GM12878 (cell line): ENCODE data around the gene ESPNL.

Experiments
- CREM ChIP-seq: IDR thresholded peaks from 2 replicates; pipeline ENCODE4 v1.6.1; 2014; ENCODE audit warnings: antibody characterized with exemption, low read depth
- EP300 ChIP-seq, 2 experiments: fragments of 150-350 bp in 1 of 2; IDR thresholded peaks; 2 replicates each; pipeline ENCODE4 v1.6.1; 2011 to 2012; ENCODE audit warnings: low read depth in 2 of 2, low read length in 2 of 2, borderline replicate concordance in 1 of 2, improper control_type of control experiment in 1 of 2, inconsistent platforms in 1 of 2; ENCODE audit not compliant: control insufficient read depth in 1 of 2
- GATAD2B ChIP-seq: fragments of 450-650 bp; conservative IDR thresholded peaks from 2 replicates; pipeline ENCODE4 v1.6.1; 2017; ENCODE audit warnings: low read depth, mild to moderate bottlenecking, moderate library complexity
- KDM1A ChIP-seq: fragments of 200-600 bp; sonication (generic); IDR thresholded peaks from 2 replicates; pipeline ENCODE4 v1.6.1; 2016; ENCODE audit warnings: borderline replicate concordance
- POLR2A ChIP-seq: IDR thresholded peaks from 2 replicates; pipeline ENCODE4 v1.6.1; 2011; ENCODE audit warnings: low read depth, mild to moderate bottlenecking, low read length
- SMARCA5 ChIP-seq: fragments of 450-650 bp; IDR thresholded peaks from 2 replicates; pipeline ENCODE4 v1.6.1; 2017; ENCODE audit warnings: mild to moderate bottlenecking
- SREBF2 ChIP-seq: IDR thresholded peaks from 2 replicates; pipeline ENCODE4 v1.6.1; 2012; ENCODE audit warnings: mild to moderate bottlenecking, low read length
- STAT1 ChIP-seq: fragments of 450-650 bp; conservative IDR thresholded peaks from 2 replicates; pipeline ENCODE4 v1.6.1; 2014; ENCODE audit warnings: antibody characterized with exemption, mild to moderate bottlenecking
- TAF1 ChIP-seq: IDR thresholded peaks from 2 replicates; pipeline ENCODE4 v1.6.1; 2011; ENCODE audit warnings: mild to moderate bottlenecking, low read depth, low read length, borderline replicate concordance
- TBL1XR1 ChIP-seq: IDR thresholded peaks from 2 replicates; pipeline ENCODE4 v1.6.1; 2012; ENCODE audit warnings: low read depth, low read length, improper control_type of control experiment
- ZNF274 ChIP-seq: IDR thresholded peaks from one replicate; pipeline ENCODE4 v1.8.0; 2011; ENCODE audit not compliant: insufficient read length, insufficient read depth
- TF ChIP-seq, protein P1 (sequence below), 3 experiments: IDR thresholded peaks in 2 of 3; conservative IDR thresholded peaks in 1 of 3; 2 replicates each; pipeline ENCODE4 v1.5.1; 2011; ENCODE audit warnings: low read depth in 3 of 3, low read length in 3 of 3, mild to moderate bottlenecking in 3 of 3, control low read depth in 2 of 3, moderate library complexity in 2 of 3, inconsistent platforms in 1 of 3, mixed read lengths in 1 of 3; ENCODE audit not compliant: control insufficient read depth in 2 of 3, insufficient read depth in 1 of 3; ENCODE audit errors: extremely low read depth in 1 of 3
- TF ChIP-seq, protein P2 (sequence below): fragments of 450-650 bp; formaldehyde crosslinking; IDR thresholded peaks from 2 replicates; pipeline ENCODE4 v1.5.0; 2022; ENCODE audit warnings: mild to moderate bottlenecking, missing genetic modification characterization

DNA sequence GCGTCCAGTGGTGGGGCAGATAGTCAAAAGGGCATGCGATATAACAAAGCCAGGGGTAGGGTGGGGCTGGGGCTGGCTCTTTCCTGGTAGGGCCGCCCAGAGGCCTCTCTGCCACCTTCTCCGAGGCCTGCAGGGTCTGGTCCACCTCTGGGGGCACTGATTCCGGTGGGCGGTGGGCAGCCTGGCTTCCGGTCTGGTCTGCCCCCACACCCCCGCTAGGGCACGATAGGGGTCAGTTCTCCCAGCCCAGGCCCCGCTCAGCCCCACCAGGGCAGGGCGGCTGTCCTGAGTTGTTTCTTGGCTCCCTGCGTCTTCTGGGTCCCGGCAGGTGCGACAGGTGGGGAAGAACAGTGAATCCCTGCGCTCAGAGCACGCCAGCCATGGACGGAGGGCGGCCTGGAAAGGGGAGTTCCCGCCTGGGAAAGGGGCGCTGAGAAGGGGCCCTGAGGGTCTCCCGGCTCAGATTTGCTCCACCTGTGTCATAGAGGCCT is 57.9 kb downstream of the ESPNL start:
- no peak for TF ChIP-seq GATAD2B
- TF ChIP-seq SREBF2 = no peak
- TF ChIP-seq, protein P1, sequence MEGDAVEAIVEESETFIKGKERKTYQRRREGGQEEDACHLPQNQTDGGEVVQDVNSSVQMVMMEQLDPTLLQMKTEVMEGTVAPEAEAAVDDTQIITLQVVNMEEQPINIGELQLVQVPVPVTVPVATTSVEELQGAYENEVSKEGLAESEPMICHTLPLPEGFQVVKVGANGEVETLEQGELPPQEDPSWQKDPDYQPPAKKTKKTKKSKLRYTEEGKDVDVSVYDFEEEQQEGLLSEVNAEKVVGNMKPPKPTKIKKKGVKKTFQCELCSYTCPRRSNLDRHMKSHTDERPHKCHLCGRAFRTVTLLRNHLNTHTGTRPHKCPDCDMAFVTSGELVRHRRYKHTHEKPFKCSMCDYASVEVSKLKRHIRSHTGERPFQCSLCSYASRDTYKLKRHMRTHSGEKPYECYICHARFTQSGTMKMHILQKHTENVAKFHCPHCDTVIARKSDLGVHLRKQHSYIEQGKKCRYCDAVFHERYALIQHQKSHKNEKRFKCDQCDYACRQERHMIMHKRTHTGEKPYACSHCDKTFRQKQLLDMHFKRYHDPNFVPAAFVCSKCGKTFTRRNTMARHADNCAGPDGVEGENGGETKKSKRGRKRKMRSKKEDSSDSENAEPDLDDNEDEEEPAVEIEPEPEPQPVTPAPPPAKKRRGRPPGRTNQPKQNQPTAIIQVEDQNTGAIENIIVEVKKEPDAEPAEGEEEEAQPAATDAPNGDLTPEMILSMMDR (IDR thresholded peaks at IDR 0.05 in 2 of 3, conservative IDR thresholded peaks at IDR 0.05 in 1 of 3; ENCODE audit: control insufficient read depth in 2 of 3, extremely low read depth in 1 of 3, insufficient read depth in 1 of 3, low read depth in 3 of 3, low read length in 3 of 3) = no peak
- no peak for TF ChIP-seq EP300 (IDR thresholded peaks at IDR 0.05; ENCODE audit: borderline replicate concordance in 1 of 2, control insufficient read depth in 1 of 2, low read depth in 2 of 2, low read length in 2 of 2)
- no peak for TF ChIP-seq TBL1XR1
- TF ChIP-seq STAT1 = no peak
- TF ChIP-seq, protein P2, sequence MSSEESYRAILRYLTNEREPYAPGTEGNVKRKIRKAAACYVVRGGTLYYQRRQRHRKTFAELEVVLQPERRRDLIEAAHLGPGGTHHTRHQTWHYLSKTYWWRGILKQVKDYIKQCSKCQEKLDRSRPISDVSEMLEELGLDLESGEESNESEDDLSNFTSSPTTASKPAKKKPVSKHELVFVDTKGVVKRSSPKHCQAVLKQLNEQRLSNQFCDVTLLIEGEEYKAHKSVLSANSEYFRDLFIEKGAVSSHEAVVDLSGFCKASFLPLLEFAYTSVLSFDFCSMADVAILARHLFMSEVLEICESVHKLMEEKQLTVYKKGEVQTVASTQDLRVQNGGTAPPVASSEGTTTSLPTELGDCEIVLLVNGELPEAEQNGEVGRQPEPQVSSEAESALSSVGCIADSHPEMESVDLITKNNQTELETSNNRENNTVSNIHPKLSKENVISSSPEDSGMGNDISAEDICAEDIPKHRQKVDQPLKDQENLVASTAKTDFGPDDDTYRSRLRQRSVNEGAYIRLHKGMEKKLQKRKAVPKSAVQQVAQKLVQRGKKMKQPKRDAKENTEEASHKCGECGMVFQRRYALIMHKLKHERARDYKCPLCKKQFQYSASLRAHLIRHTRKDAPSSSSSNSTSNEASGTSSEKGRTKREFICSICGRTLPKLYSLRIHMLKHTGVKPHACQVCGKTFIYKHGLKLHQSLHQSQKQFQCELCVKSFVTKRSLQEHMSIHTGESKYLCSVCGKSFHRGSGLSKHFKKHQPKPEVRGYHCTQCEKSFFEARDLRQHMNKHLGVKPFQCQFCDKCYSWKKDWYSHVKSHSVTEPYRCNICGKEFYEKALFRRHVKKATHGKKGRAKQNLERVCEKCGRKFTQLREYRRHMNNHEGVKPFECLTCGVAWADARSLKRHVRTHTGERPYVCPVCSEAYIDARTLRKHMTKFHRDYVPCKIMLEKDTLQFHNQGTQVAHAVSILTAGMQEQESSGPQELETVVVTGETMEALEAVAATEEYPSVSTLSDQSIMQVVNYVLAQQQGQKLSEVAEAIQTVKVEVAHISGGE = no peak
- no peak for TF ChIP-seq ZNF274
- TF ChIP-seq KDM1A = no peak
- TF ChIP-seq POLR2A = no peak
- no peak for TF ChIP-seq TAF1
- TF ChIP-seq CREM = no peak
- TF ChIP-seq SMARCA5 = no peak
